SK-N-SH (cell line): ENCODE results near the gene IL31RA. TPM values are rescaled to one million over a fixed set of nuclear protein-coding genes. Genes with fewer than 3 reads are reported as not detected.
A peak's percentile ranks its signal among the peaks of the same experiment; 100 is the strongest.

Experiments used
- CTCF ChIA-PET: fragments of 300-600, 350-600 bp; formaldehyde crosslinking; extraction: SDS; loops from one replicate; lab custom pipeline; 2021; lab: Yijun Ruan, JAX
- POLR2A ChIA-PET: fragments of 350-600 bp; sonication (Branson Sonifier 250); formaldehyde crosslinking; extraction: SDS; loops from one replicate; lab custom pipeline; 2020; ENCODE audit warnings: antibody characterized with exemption, inconsistent platforms; lab: Yijun Ruan, JAX
- DNase-seq: peaks from one replicate; pipeline ENCODE4 v3.0.0; 2012
- H2AFZ ChIP-seq: fragments of 200-600 bp; sonication (generic); 2 replicates; pipeline ENCODE4 v1.8.1; 2016; ENCODE audit warnings: antibody characterized with exemption, mild to moderate bottlenecking, low read depth
- H3F3A ChIP-seq: fragments of 200-600 bp; sonication (generic); replicated peaks from 2 replicates; pipeline ENCODE3; 2016; ENCODE audit warnings: antibody characterized with exemption, mild to moderate bottlenecking; ENCODE audit not compliant: insufficient read depth
- H3K27ac ChIP-seq, 2 experiments: fragments of 200-500 bp in 1 of 2; fragments of 200-600 bp in 1 of 2; sonication (Bioruptor generic) in 1 of 2; sonication (generic), shearing (Covaris generic) in 1 of 2; 2 replicates each; pipeline versions ENCODE4 v1.5.1 to v1.6.1; 2014 to 2016; ENCODE audit warnings: low read depth in 2 of 2, inconsistent platforms in 1 of 2, low read length in 1 of 2, mild to moderate bottlenecking in 1 of 2, mixed read lengths in 1 of 2
- H3K27me3 ChIP-seq: fragments of 200-600 bp; sonication (generic), shearing (Covaris generic); 2 replicates; pipeline ENCODE4 v1.6.1; 2016; ENCODE audit warnings: mixed run types; ENCODE audit not compliant: insufficient read depth
- H3K36me3 ChIP-seq, 2 experiments: fragments of 200-500 bp in 1 of 2; fragments of 200-600 bp in 1 of 2; sonication (Bioruptor generic) in 1 of 2; sonication (generic) in 1 of 2; replicated peaks in 1 of 2; 2 replicates each; pipeline versions ENCODE3 to v1.5.1; 2014 to 2016; ENCODE audit warnings: low read length in 1 of 2, mild to moderate bottlenecking in 1 of 2; ENCODE audit not compliant: insufficient read depth in 2 of 2, control insufficient read depth in 1 of 2
- H3K4me1 ChIP-seq, 2 experiments: fragments of 200-500 bp in 1 of 2; fragments of 200-600 bp in 1 of 2; sonication (Bioruptor generic) in 1 of 2; sonication (generic), shearing (Covaris generic) in 1 of 2; 2 replicates each; pipeline versions ENCODE4 v1.5.1 to v1.6.1; 2014 to 2016; ENCODE audit warnings: low read depth in 1 of 2, low read length in 1 of 2, mixed run types in 1 of 2; ENCODE audit not compliant: insufficient read depth in 2 of 2, control insufficient read depth in 1 of 2
- H3K4me2 ChIP-seq: fragments of 200-600 bp; sonication (generic), shearing (Covaris generic); 2 replicates; pipeline ENCODE4 v1.6.1; 2017; ENCODE audit warnings: mixed run types
- H3K4me3 ChIP-seq, 2 experiments: fragments of 200-500 bp in 1 of 2; fragments of 200-600 bp in 1 of 2; sonication (Bioruptor generic) in 1 of 2; sonication (generic), shearing (Covaris generic) in 1 of 2; 2 replicates each; pipeline versions ENCODE4 v1.5.1 to v1.8.1; 2014 to 2016; ENCODE audit warnings: low read depth in 2 of 2, inconsistent platforms in 1 of 2, low read length in 1 of 2, mild to moderate bottlenecking in 1 of 2, mixed read lengths in 1 of 2, moderate library complexity in 1 of 2
- H3K79me2 ChIP-seq: fragments of 200-600 bp; sonication (generic); 2 replicates; pipeline ENCODE4 v1.8.1; 2017; ENCODE audit warnings: mild to moderate bottlenecking; ENCODE audit not compliant: insufficient read depth
- H3K9ac ChIP-seq: fragments of 200-600 bp; sonication (generic); 2 replicates; pipeline ENCODE4 v1.6.1; 2017; ENCODE audit warnings: mixed run types
- H3K9me2 ChIP-seq: fragments of 200-600 bp; sonication (generic); 2 replicates; pipeline ENCODE4 v1.6.1; 2017; ENCODE audit warnings: mixed run types
- H3K9me3 ChIP-seq: fragments of 200-600 bp; sonication (generic); 2 replicates; pipeline ENCODE4 v1.6.1; 2017; ENCODE audit warnings: mixed run types, mild to moderate bottlenecking, moderate library complexity
- H4K20me1 ChIP-seq: fragments of 200-600 bp; sonication (generic); 2 replicates; pipeline ENCODE4 v1.6.1; 2017; ENCODE audit warnings: mild to moderate bottlenecking, mixed run types; ENCODE audit not compliant: insufficient read depth
- CHD2 ChIP-seq: fragments of 150-350 bp; IDR thresholded peaks from 2 replicates; pipeline ENCODE4 v1.6.1; 2018; ENCODE audit warnings: low read length; ENCODE audit not compliant: partially characterized antibody
- ELF1 ChIP-seq: IDR thresholded peaks from 2 replicates; pipeline ENCODE4 v1.4.0; 2012
- EP300 ChIP-seq, 2 experiments: IDR thresholded peaks; 2 replicates each; pipeline versions ENCODE4 v1.4.0 to v1.6.1; 2012; ENCODE audit warnings: borderline replicate concordance in 1 of 2, low read depth in 1 of 2, low read length in 1 of 2
- FOXM1 ChIP-seq: IDR thresholded peaks from 2 replicates; pipeline ENCODE4 v1.4.0; 2012; ENCODE audit warnings: low read depth, mild to moderate bottlenecking
- IRF3 ChIP-seq: fragments of 150-350 bp; IDR thresholded peaks from 2 replicates; pipeline ENCODE4 v1.6.1; 2016; ENCODE audit warnings: mild to moderate bottlenecking, low read depth, low read length
- JUND ChIP-seq: IDR thresholded peaks from 2 replicates; pipeline ENCODE4 v1.4.0; 2012
- MAX ChIP-seq: IDR thresholded peaks from 2 replicates; pipeline ENCODE4 v1.4.0; 2012; ENCODE audit warnings: low read depth
- MEF2A ChIP-seq: IDR thresholded peaks from 2 replicates; pipeline ENCODE4 v1.4.0; 2012; ENCODE audit warnings: low read depth, borderline replicate concordance
- MXI1 ChIP-seq: IDR thresholded peaks from 2 replicates; pipeline ENCODE4 v1.6.1; 2012; ENCODE audit warnings: mild to moderate bottlenecking, low read depth, low read length, improper control_type of control experiment
- NFIC ChIP-seq: IDR thresholded peaks from 2 replicates; pipeline ENCODE4 v1.4.0; 2012; ENCODE audit warnings: borderline replicate concordance
- NRF1 ChIP-seq: IDR thresholded peaks from 2 replicates; pipeline ENCODE4 v1.6.1; 2012; ENCODE audit warnings: low read depth, mild to moderate bottlenecking, low read length
- POLR2AphosphoS5 ChIP-seq: IDR thresholded peaks from 2 replicates; pipeline ENCODE4 v1.6.1; 2012; ENCODE audit warnings: low read depth, low read length
- RCOR1 ChIP-seq: fragments of 150-350 bp; IDR thresholded peaks from 2 replicates; pipeline ENCODE4 v1.6.1; 2017; ENCODE audit warnings: antibody characterized with exemption, low read length
- RFX5 ChIP-seq: IDR thresholded peaks from 2 replicates; pipeline ENCODE4 v1.6.1; 2012; ENCODE audit warnings: mild to moderate bottlenecking, improper control_type of control experiment, low read length
- RXRA ChIP-seq: IDR thresholded peaks from 2 replicates; pipeline ENCODE4 v1.4.0; 2012; ENCODE audit warnings: low read depth, mild to moderate bottlenecking, borderline replicate concordance
- SMC3 ChIP-seq: IDR thresholded peaks from 2 replicates; pipeline ENCODE4 v1.6.1; 2012; ENCODE audit warnings: low read depth, low read length, improper control_type of control experiment
- TAF1 ChIP-seq: IDR thresholded peaks from 2 replicates; pipeline ENCODE4 v1.6.1; 2012; ENCODE audit warnings: low read depth, mild to moderate bottlenecking, low read length, moderate library complexity, borderline replicate concordance
- TCF12 ChIP-seq: IDR thresholded peaks from 2 replicates; pipeline ENCODE4 v1.4.0; 2012
- TEAD4 ChIP-seq: IDR thresholded peaks from 2 replicates; pipeline ENCODE4 v1.4.0; 2012; ENCODE audit warnings: mild to moderate bottlenecking, borderline replicate concordance; ENCODE audit not compliant: insufficient read depth
- USF2 ChIP-seq: fragments of 150-350 bp; IDR thresholded peaks from 2 replicates; pipeline ENCODE4 v1.6.1; 2017; ENCODE audit warnings: antibody characterized with exemption, low read length, low read depth, borderline replicate concordance
- YY1 ChIP-seq: IDR thresholded peaks from 2 replicates; pipeline ENCODE4 v1.4.0; 2012; ENCODE audit warnings: low read depth, mild to moderate bottlenecking
- WGBS: methylation state at CpG from one replicate; pipeline ENCODE4 v1.1.6; 2017; ENCODE audit warnings: low lambda C conversion rate; 5-methylcytosine and 5-hydroxymethylcytosine counted together
- polyA plus RNA-seq, 3 experiments: library from polyadenylated mRNA; depleted of rRNA; stranded (reverse); fragments of >200 nt; gene quantifications; 2 replicates each; pipeline ENCODE4 v1.2.3, GENCODE V29; 2012
- TF ChIP-seq, protein P1 (sequence below): IDR thresholded peaks from 2 replicates; pipeline ENCODE4; 2012
- TF ChIP-seq, protein P2 (sequence below): IDR thresholded peaks from 2 replicates; pipeline ENCODE4 v1.4.0; 2012; ENCODE audit warnings: low read depth, borderline replicate concordance

Gene IL31RA
- polyA plus RNA-seq, 1 of the 3 experiments (the other 2 are of a cell fraction) = 0.20 TPM

DNA sequence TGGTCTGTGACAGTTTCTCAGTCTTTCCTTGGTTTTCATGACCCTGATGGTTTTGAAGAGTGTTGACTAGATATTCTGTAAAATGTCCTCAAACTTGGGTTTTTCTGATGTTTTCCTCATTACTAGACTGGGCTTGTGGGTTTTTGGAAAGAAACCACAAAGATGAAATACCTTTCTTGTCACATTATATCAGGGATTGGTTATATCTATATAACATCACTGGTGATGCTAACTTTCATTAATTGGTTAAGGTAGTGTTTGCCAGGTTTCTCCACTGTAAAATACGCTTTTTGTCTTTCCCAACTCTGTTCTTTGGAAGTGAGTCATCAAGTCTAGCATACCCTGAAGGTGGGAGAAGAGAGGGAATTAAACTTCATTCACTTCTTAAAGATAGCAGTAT lies 3.3 kb upstream of the IL31RA start (continued):
- TF ChIP-seq CHD2 (no peak), TEAD4 (0 out of 2 replicates have a peak, but pooled peaks have one; percentile 37), POLR2AphosphoS5 (no peak), ELF1 (no peak), TCF12 (peak; percentile 77), NFIC (peak; percentile 44; the same call in 1 of the 2 replicates)
- TF ChIP-seq, protein P1, sequence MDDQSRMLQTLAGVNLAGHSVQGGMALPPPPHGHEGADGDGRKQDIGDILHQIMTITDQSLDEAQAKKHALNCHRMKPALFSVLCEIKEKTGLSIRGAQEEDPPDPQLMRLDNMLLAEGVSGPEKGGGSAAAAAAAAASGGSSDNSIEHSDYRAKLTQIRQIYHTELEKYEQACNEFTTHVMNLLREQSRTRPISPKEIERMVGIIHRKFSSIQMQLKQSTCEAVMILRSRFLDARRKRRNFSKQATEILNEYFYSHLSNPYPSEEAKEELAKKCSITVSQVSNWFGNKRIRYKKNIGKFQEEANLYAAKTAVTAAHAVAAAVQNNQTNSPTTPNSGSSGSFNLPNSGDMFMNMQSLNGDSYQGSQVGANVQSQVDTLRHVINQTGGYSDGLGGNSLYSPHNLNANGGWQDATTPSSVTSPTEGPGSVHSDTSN = peak; percentile 76
- TF ChIP-seq, protein P2, sequence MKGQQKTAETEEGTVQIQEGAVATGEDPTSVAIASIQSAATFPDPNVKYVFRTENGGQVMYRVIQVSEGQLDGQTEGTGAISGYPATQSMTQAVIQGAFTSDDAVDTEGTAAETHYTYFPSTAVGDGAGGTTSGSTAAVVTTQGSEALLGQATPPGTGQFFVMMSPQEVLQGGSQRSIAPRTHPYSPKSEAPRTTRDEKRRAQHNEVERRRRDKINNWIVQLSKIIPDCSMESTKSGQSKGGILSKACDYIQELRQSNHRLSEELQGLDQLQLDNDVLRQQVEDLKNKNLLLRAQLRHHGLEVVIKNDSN = no peak

DNA sequence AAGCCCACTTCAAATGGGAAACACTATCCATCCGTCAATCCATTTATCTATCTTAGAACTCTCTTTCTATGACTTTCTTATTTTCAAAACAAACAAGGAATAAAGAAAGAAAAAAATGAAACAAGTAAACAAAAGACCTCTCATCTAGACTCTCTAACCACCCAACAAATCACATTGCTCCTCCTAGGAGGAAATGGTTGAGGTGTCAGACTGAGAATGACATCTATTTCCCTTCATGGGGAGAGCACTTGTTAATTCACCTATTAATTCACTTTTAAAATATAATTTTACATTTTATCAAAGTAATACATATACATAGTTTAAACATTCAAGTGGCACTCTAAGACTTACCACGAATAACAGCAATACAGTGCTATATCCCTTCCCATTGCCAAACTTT lies 2.4 kb upstream of the IL31RA start:
- Histone ChIP-seq H3K9ac (no peak overlapping the region), H3K9me2 (no peaks in the 10 kb centered on the region), H3K4me1 (peaks cover 0 to 6% of the 10 kb centered on the region in 2 experiments; a peak in 2 of 4 replicates), H3F3A (peaks cover 20% of the 10 kb centered on the region), H3K4me3 (no peak overlapping the region), H3K9me3 (no peaks in the 10 kb centered on the region), H3K4me2 (no peak overlapping the region), H4K20me1 (no peaks in the 10 kb centered on the region), H3K27me3 (no peaks in the 10 kb centered on the region), H2AFZ (no peak overlapping the region), H3K27ac (no peak overlapping the region), H3K36me3 (no peaks in the 10 kb centered on the region), H3K79me2 (no peaks in the 10 kb centered on the region)
- 60% methylated on average over 2 of the region's 2 CpGs for WGBS
- ChIA-PET CTCF (interaction anchor here (1.0 kb wide), 1 partner anchor 50 kb away, joined by 3 read pairs; no protein-coding TSS in a partner anchor), POLR2A (no interaction called here)
- DNase-seq = no peak
- TF ChIP-seq RFX5 = no peak
- TF ChIP-seq RXRA = no peak
- no peak for TF ChIP-seq EP300 (IDR thresholded peaks at IDR 0.05; ENCODE audit: borderline replicate concordance in 1 of 2, low read depth in 1 of 2, low read length in 1 of 2)
- no peak for TF ChIP-seq NFIC
- TF ChIP-seq SMC3 = no peak
- TF ChIP-seq JUND = no peak
- no peak for TF ChIP-seq MEF2A

DNA sequence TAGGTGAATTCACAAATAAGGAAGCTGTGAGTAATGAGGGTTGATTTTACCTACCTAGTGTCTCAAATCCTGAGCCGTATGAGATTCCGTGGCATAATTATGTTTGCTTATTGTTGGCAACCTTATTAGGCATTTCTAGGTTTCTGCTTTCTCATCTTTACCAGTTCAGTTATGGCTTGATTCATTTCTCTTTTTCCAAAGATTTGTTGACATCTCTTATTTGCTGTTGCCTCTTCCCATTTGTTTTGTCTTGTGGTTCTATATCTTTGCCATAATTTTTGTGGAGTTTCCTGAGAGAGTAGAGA lies 470 bp downstream of the IL31RA start:
- Histone ChIP-seq H3K36me3 (no peaks in the 10 kb centered on the region), H3K27ac (peak overlapping the region in 1 of 2 experiments; percentile 55; a peak in 2 of 4 replicates), H3F3A (peaks cover 20% of the 10 kb centered on the region), H3K9ac (no peak overlapping the region), H3K27me3 (no peaks in the 10 kb centered on the region), H3K79me2 (no peaks in the 10 kb centered on the region), H3K4me3 (no peak overlapping the region), H3K4me1 (peaks cover 0 to 6% of the 10 kb centered on the region in 2 experiments; a peak in 2 of 4 replicates), H2AFZ (no peak overlapping the region), H3K9me2 (no peaks in the 10 kb centered on the region), H4K20me1 (no peaks in the 10 kb centered on the region), H3K9me3 (no peaks in the 10 kb centered on the region), H3K4me2 (peak overlapping the region; percentile 49; the same call in 1 of the 2 replicates)
- ChIA-PET POLR2A (no interaction called here), CTCF (interaction anchor here (1.5 kb wide), 1 partner anchor 84 kb away, joined by 5 read pairs; no protein-coding TSS in a partner anchor)
- no peak for DNase-seq
- 62% methylated on average over 2 of the region's 2 CpGs for WGBS
- TF ChIP-seq EP300 (IDR thresholded peaks at IDR 0.05; ENCODE audit: borderline replicate concordance in 1 of 2, low read depth in 1 of 2, low read length in 1 of 2) (no peak), IRF3 (no peak), TCF12 (no peak), FOXM1 (no peak), SMC3 (no peak), NRF1 (no peak), RXRA (no peak), MXI1 (no peak), RCOR1 (no peak), MAX (no peak), RFX5 (no peak), NFIC (no peak), YY1 (no peak), TAF1 (no peak), USF2 (no peak), ELF1 (no peak)
